GM21723 (cell line): ENCODE measurements around the gene ARFRP1.

Experiments
- ATAC-seq: cut with Tn5 transposase; IDR thresholded peaks from one replicate; pipeline ENCODE4 v1.9.1; 2021; ENCODE audit warnings: mild to moderate bottlenecking, moderate library complexity; ENCODE audit not compliant: unreplicated experiment

ARFRP1 gene

DNA sequence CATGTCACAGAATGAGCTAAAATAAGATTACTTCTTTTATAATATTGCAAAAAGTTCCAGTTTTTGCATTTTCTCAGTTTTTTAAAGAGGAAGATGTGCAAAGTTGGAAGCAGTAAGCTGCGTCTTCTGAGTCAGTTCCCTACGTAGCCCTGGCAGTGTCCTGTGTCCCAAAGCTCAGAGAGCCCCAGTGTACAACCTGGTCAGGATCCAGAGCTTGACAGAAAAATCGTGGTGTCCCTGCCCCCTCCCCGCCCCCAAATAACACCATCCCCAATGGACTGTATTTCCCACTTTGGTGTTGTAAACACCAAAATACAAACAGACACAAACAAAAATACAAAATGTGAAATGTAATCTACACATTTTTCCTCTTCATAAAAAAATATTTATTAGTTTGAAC is 36.4 kb upstream of the ARFRP1 start:
- ATAC-seq = no peak

DNA sequence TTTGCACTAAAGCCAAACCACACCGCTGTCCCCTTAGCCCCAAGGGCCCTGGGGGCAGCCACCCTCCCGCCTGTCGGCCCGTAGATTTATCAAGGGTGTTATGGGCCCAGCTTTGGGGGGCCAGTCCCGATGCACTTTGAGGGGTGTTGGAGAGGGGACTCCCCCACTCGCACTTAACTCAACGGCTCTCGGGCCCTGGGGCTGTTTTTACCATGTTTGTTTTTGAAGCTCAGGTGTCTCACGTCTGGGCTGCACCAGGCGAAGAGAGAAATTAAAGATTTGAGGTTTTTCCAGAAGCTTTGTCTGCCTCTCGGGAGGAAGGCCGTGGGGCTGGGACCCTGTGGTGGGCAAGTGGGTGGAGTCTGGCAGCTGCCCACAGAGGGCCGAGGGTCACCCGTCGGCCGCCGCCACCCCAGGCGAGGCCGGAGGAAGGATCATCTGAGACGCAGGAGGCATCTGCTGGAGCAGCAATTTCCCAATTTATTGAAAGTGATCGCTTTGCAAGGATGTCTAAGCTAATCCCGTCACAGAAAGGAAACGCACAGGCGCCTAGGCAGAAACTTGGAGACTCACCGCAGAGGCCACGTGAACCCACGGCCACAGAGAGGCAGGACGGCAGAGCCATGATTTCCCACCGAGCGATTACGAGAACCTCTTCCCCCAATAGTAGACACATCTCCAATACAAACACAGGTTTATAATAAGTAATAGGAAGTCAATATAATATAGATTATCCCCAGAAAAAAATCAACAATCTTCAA is 35.6 kb upstream of the ARFRP1 start:
- ATAC-seq = no peak

DNA sequence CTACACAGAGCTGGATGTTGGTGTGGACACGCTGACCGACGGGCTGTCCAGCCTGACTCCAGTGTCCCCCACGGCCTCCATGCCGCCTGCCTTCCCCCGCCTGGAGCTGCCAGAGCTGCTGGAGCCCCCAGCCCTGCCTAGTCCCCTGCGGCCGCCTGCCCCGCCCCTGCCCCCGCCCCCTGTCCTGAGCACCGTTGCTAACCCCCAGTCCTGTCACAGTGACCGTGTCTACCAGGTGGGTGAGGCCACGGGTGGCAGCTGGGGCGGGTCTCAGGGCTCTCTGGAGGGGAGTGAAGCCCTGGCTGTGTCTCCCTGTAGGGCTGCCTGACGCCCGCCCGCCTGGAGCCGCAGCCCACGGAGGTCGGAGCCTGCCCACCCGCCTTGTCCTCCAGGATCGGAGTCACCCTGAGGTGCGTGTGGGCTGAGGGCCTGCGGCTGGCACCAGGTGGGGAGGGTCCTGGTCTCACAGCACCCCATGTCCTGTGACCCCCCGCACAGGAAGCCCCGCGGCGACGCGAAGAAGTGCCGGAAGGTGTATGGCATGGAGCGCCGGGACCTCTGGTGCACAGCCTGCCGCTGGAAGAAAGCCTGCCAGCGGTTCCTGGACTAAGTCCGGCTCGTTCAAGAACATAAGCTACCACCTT is 34.7 kb upstream of the ARFRP1 start:
- no peak for ATAC-seq

DNA sequence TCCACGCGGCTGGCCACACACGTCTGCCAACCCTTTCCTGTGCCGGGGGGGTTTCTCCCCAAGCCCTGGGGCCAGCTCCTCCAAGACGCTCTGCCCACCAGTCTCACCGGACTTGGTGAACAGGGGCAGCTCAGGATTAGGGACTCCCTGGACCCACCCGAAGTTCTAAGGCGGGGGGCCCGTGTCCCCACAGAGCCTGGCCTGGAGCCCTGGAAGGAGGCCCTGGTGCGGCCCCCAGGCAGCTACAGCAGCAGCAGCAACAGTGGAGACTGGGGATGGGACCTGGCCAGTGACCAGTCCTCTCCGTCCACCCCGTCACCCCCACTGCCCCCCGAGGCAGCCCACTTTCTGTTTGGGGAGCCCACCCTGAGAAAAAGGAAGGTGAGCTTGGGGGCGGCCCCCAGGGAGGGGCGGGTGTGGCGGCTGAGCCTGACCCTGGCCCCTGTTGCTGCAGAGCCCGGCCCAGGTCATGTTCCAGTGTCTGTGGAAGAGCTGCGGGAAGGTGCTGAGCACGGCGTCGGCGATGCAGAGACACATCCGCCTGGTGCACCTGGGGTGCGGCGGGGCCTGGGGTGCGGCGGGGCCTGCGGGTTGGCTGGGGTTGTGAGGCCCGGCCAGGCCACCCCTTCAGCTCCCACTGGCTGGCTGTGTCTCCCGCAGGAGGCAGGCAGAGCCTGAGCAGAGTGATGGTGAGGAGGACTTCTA is 34.1 kb upstream of the ARFRP1 start:
- no peak for ATAC-seq

DNA sequence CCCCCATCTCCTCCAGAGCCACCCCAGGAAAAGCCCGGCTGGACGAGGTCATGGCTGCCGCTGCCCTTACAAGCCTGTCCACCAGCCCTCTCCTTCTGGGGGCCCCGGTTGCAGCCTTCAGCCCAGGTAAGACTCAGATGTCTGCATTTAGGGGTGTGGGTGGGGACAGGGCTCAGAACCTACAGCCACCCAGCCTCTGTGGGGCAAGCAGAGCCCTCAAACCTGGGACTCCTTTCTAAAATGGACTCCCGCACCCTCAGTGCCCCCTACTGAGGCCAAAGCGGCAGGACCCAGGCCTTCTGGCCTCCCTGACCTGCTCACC is 33.5 kb upstream of the ARFRP1 start:
- no peak for ATAC-seq

DNA sequence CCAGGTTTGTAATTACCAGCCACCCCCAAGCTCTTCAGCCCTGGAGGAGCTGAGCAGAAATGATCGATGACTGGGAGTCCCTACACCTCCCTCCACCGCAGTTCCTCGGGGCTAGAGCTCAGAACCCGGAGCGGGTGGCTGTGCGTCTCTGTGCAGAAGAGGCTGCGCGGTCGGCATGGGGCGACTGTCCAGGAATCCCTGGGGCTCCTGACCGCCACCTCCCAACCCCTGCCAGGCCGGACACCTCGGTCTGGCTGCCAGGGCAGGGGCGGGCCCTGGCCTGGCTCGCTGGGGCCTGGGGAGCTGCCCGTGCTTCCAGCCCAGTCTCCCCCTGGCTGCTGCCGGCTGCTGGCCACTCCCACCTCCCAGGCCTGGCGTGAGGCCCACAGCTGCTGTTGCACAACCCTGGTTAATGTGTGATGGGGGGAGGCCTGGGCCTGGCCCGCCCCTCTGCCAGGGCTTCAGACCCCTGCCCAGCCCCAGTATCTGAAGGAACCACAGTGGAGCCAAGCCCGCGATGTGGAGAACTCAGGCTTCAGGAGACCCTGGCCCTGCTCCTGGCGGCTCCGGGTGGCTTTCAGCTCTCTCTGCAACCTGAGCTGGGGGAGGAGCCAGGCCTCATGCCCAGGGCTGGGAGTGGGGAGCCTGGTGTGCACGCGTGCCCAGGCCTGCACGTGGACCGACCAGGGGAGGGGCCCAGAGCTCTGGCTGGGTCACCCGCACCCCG is 33.0 kb upstream of the ARFRP1 start:
- ATAC-seq = no peak

DNA sequence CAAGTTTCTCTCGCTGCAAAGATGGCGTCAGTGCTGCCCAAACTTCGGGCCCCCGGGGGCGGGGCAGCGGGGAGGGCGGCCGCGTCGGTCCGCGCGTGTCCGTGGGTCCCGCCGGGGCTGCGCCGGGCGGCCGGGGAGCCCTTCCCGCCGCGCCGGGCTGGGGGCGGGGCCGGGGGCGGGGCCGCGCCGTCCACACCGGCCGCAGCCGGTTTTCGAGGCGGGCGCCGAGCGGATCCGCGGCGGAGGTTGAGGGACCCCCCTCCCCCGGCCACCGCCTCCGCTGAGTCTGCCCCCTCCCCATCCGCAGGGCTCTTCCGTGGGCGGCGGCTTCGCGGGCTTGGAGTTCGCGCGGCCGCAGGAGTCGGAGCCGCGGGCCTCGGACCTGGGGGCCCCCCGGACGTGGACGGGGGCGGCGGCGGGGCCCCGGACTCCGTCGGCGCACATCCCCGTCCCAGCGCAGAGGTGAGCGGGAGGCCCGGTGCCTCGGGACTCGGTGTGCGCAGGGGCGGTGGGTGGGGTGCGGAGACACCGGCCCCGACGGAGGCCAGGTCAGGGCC is 32.4 kb upstream of the ARFRP1 start:
- ATAC-seq = no peak

DNA sequence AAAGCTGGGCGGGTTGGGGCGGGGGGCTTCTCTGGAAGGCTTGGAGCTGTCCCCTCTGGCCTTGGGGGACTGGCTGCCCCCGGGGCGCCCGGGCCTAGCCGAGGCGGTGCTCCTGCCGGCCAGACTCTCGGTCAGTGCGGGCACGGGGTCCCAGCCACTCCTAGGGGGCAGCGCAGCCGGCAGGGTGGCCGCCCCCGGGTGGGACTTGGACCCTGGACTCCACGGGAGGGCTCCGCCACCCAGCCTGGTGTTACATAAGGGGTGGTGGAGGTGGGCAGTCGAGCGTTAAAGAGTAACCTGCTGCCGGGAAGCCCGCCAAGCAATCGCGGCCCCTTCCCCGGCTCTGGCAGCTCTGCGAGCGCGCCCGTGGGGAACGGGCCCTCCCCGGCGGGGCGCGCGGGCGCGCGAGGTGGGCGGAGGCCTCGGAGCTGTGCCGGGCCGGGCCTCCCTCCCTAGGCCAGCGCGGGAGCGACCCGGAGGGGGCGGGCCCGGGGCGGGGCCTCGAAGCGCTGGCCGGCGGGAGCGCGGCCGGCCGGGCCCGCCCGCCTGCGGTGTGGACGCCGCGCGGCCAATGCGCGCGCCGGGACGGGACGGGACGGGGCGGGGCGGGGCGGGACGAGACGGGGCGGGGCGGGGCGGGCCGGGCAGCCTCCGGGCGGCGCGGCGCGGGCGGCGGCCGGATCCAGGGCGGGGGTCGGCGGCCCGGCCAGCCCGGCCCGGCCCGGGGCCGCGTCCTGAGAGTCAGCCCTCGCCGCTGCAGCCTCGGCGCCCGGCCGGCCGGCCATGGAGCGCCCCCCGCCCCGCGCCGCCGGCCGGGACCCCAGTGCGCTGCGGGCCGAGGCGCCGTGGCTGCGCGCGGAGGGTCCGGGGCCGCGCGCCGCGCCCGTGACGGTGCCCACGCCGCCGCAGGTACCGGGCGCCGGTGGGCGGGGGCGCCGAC is 31.6 kb upstream of the ARFRP1 start, which contains the start of gene SLC2A4RG:
Gene SLC2A4RG (plus strand): TSS at position 647 of the 940 bp plus-strand sequence. CDS start 137 bp downstream, at position 784.
- ATAC-seq = peak; percentile 46

DNA sequence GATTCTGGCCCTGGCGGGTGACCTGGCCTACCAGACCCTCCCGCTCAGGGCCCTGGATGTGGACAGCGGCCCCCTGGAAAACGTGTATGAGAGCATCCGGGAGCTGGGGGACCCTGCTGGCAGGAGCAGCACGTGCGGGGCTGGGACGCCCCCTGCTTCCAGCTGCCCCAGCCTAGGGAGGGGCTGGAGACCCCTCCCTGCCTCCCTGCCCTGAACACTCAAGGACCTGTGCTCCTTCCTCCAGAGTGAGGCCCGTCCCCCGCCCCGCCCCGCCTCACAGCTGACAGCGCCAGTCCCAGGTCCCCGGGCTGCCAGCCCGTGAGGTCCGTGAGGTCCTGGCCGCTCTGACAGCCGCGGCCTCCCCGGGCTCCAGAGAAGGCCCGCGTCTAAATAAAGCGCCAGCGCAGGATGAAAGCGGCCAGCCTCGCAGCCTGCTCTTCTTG is 30.9 kb upstream of the ARFRP1 start:
- no peak for ATAC-seq

DNA sequence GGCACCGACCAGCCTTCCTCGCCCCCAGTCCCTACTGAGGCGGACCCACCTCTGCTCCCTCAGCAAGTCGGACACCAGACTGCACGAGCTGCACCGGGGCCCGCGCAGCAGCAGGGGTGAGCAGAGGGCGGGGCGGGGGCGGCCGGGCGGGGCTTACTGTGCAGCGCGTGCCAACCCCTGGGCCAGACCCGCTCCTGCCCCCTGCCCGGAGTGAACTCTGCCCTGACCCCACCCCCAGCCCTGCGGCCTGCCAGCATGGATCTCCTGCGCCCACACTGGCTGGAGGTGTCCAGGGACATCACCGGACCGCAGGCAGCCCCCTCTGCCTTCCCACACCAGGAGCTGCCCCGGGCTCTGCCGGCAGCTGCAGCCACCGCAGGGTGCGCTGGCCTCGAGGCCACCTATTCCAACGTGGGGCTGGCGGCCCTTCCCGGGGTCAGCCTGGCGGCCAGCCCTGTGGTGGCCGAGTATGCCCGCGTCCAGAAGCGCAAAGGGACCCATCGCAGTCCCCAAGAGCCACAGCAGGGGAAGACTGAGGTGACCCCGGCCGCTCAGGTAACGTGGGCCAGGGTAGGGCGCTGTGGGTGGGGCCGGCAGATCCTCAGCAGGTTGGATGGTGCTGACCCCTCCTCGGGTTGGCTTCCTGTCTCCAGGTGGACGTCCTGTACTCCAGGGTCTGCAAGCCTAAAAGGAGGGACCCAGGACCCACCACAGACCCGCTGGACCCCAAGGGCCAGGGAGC is 30.3 kb upstream of the ARFRP1 start:
- ATAC-seq = no peak

DNA sequence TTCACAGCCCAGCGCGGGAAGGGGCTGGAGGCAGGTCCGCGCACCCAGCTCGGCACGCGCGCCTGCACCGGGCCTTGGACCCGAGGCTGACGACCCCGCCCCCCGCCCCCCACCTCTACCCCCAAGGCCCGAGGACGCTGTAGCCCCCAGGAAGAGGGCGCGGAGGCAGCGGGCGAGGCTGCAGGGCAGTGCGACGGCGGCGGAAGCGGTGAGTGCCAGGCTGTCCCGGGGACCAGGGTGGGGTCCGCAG is 29.8 kb upstream of the ARFRP1 start:
- ATAC-seq = no peak

DNA sequence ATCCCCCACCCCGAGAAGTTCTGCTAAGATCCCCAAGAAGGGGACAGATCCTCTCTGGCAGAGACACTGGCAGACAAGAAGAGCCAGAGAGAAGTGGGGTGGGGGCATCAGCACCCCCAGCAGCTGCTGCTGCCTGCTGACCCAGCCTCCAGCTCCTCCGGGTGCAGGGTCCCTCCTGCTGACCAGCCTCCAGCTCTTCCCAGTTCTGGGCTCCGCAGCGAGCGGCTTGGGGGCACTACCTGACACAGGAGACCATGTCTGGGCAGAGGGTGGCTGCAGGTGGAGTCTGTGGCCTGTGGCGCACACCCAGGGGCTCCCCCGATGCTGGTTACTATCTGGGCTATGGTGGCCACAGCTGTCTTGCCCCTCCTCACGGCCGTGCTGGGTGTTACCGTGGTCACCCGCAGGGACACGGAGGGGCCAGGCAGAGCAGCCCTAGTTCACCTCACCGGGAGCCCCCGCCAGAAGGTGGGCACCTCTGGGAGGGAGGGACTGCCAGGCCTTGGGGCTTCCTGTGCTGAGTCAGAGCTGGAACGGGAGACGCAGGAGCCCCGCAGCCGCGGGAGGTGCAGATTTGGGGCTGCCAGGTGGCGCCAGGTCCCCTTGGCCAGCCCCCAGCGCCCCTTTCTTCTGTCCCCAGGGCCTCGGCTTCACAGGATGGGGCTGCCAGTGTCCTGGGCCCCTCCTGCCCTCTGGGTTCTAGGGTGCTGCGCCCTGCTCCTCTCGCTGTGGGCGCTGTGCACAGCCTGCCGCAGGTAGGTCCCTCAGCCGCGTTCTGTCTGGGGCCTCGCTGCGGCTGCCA is 29.3 kb upstream of the ARFRP1 start:
- no peak for ATAC-seq

DNA sequence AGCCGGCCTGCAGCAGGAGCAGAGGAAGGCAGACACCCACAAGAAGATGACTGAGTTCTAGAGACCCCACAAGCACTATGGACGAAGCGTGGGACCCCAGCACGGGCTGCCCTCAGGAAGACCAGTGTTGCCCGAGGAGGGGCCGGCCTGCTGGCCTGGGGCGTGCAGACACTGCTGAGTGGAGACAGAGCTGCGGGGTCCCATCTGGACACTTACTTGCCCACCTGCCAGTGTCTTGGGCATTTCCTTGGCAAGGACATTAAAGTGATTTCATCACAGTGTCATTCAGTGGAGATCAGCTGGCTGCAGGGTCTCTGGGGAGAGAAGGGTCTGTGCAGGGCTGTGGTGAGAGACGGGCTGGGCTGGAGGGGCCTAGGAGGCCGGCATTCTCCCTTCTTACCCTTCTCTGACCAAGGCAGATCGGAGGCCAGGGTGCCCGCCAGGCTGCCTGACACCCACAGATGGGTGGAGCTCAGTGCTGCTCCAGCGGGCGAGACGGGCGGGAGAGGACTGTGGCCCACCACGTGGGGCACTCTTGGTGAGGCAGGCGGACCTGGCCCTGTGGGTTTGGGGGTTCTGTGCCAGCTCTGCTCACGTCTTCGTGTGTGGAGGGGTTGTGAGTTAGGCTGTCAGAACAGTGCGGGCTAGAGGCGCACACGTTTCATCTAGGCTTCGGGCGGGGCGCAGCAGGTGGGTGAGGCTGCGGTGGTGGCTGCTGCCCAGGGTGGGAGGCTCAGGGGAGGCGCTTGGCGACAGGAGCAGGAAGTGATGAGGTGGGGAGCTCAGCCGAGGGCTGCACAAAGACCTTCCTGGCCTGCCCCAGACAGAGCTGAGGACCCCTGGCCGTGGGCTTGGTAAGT is 28.3 kb upstream of the ARFRP1 start, which contains the start of gene LIME1:
Gene LIME1 (plus strand): TSS at position 806 of the 860 bp plus-strand sequence. CDS start 886 bp downstream, outside the sequence.
- ATAC-seq = peak; percentile 28

DNA sequence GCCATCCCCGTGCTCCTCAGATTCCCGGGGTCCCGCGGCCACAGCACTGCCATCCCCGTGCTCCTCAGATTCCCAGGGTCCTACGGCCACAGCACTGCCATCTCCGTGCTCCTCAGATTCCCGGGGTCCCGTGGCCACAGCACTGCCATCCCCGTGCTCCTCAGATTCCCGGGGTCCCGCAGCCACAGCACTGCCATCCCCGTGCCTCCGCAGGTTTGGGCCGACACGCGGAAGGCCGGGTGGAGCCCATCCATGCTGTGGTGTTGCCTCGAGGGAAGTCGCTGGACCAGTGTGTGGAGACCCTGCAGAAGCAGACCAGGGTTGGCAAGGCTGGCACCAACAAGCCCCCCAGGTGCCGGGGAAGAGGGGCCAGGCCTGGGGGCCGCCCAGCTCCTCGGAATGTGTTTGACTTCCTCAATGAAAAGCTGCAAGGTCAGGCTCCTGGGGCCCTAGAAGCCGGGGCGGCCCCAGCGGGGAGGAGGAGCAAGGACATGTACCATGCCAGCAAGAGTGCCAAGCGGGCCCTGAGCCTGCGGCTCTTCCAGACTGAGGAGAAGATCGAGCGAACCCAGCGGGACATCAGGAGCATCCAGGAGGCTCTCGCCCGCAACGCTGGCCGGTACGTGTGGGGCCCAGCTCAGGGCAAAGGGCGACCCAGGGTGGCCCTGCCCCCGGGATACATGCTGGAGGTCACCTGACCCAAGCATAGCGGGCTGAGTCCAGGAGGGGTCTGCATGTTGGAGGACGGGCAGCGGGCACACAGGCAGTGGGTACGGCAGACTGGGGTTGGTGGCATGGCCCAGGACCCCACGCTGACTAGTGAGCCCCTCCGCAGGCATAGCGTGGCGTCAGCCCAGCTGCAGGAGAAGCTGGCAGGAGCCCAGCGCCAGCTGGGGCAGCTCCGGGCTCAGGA is 27.4 kb upstream of the ARFRP1 start:
- ATAC-seq = no peak

DNA sequence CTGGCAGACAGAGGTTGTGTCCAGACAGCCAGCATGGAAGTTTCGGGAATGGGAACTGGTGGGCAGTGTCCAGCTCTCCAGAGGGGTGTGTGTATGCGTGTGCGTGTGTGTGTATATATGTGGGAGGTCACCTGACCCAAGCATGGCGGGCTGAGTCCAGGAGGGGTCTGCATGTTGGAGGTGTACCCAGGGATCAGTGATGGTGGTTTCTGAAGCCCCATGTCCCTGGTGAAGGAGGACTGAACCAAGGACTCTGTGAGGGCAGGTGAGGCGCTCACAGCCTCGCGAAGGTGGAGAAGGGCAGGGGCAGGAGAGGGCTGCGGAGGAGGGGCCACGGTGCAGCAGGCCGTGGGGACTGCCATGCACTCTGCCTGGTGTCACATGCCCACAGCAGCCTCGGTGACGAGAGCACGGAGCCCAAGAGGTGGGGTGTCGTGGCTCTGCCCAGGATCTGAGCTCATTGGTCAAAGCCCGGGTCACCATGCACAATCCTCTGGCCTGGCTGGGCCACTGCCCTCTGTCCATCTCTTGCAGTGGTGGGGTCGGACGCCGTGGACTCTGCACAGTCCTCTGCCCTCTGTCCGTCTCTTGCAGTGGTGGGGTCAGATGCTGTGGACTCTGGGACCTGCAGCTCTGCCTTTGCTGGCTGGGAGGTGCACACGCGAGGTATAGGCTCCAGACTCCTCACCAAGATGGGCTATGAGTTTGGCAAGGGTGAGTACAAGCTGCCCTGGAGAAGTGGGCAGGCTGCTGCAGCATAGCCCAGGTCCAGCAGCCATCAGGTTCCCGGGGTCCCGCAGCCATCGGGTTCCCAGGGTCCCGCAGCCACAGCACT is 26.6 kb upstream of the ARFRP1 start:
- no peak for ATAC-seq
